ENCODE data around the gene DYNLT4. TPM values are rescaled to one million over a fixed set of nuclear protein-coding genes. Genes with fewer than 3 reads are reported as not detected.

DYNLT4 gene
- total RNA-seq: 0.22 and 0.65 TPM in 2 replicates

DNA sequence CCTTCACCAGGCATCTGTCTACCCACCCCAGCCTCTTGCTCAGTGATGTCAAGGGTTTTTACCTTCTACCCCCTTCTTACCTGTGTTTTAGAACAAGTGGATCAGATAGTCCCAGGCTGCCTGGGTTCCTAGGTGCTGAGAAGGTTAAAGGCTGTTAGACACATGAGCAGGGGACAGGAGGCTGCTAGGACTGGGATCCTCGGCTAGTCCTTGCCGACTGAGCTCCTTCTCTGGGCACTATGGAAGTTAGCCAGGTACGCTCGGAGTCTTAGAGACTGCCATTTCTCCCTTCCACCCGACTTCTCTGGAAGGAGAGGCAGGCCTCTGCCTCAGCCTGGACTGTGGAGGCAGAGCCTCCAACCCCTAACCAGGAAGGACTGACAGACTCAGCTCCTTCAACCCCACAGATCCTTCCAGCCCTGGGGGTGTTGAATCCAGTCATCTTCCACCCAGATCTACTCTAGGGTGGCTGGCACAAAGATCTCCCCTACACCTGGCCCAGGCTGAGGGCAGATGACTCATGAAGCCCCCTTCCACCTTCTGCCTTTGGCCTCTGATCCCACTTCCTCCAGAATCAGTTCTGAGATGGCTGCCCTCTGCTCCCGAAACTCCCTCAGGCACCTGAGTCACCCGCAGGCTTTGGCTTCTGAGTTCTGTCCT is at the start of gene DYNLT4:
Gene DYNLT4, minus strand, starts transcription at position 648 of the 660 bp plus-strand sequence. CDS start 683 bp downstream, outside the sequence.

DNA sequence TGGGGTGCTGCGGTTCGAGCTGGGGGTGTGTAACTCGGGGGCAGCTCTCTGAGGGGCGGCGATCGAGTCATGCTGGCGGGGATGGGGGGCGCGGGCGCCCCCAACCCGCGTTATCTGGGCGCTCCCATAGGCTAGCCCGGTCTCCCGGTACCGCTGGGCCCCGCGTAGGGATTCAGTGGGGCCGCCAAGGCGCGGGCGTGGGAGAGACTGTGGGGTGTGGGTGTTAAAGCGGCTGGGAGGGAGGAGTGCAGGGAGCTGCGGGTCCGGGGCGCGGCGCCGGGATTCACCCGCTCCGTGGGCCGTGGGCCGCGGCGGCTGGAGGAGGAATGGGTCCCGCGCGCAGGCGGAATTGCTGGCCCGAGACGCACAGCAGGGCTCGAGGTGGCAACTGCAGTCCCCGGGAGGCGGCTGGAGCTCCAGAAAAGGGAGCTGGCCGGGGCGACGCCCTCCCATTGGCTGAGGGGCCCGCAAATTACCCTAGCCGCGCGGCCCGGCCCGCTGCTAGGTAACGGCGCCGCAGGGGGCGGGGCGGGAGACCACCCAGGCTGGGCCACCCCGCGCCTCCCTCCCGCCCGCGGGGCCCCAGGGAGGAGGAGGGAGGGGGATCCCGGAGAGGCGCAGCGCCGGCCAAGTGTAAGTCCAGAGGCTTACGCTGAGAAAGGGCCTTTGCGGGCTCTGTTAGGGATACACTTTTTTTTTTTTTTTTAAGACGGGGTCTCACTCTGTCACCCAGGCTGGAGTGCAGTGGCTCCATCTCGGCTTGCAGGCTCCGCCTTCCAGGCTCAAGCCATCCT is 35.9 kb upstream of the DYNLT4 start, which contains the start of gene PTCH2:
Gene PTCH2, minus strand, starts transcription at position 392 of the 794 bp plus-strand sequence. Its CDS starts 321 bp downstream, at position 71.

GRCh38 chr1:44808063-44808937 is 1.1 kb upstream of the DYNLT4 start, which contains the start of gene BTBD19:
BTBD19 (plus strand) TSS chr1:44808523; CDS start chr1:44808821, 298 bp downstream.

DNA sequence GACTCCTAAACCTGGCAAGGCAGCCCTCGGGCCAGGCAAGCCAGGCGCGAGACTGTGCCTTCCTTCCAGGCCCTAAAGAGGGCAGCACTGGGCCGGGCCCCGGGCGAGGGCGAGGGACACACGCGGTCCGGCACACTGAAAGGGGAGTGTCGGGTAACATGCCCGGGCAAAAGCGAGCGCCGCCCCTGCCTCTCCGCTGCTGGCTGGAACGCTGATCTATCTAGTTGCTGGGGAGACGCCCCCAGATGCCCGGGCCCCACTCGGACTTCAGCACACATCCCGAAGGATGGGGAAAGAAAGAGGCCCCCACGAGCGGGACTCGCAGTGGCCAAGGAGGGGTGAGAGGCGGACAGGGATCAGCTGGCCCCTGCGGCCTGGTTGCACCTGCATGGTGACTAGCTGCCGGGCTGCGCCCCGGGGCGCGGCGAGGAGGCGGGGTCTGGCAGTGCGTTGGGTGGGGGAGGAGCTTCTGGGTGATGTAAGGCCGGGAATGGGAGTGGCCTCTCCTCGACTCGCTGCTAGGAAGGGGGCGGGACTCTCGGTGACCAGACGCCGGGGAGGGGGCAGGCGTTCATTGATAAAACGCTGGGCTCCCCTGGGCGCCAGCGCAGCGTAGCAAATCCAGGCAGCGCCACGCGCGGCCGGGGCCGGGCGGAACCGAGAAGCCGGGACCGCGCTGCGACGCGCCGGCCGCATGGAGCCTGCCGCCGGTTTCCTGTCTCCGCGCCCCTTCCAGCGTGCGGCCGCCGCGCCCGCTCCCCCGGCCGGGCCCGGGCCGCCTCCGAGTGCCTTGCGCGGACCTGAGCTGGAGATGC is 7.2 kb downstream of the DYNLT4 start, which contains the start of gene PLK3:
Gene PLK3, plus strand, starts transcription at position 608 of the 815 bp plus-strand sequence. Its CDS starts 87 bp downstream, at position 695.

GRCh38 chr1:44788120-44788860 is 18.9 kb downstream of the DYNLT4 start, which contains the start of gene BEST4:
BEST4 (minus strand) TSS chr1:44788170; CDS start chr1:44787705, 465 bp downstream.

DNA sequence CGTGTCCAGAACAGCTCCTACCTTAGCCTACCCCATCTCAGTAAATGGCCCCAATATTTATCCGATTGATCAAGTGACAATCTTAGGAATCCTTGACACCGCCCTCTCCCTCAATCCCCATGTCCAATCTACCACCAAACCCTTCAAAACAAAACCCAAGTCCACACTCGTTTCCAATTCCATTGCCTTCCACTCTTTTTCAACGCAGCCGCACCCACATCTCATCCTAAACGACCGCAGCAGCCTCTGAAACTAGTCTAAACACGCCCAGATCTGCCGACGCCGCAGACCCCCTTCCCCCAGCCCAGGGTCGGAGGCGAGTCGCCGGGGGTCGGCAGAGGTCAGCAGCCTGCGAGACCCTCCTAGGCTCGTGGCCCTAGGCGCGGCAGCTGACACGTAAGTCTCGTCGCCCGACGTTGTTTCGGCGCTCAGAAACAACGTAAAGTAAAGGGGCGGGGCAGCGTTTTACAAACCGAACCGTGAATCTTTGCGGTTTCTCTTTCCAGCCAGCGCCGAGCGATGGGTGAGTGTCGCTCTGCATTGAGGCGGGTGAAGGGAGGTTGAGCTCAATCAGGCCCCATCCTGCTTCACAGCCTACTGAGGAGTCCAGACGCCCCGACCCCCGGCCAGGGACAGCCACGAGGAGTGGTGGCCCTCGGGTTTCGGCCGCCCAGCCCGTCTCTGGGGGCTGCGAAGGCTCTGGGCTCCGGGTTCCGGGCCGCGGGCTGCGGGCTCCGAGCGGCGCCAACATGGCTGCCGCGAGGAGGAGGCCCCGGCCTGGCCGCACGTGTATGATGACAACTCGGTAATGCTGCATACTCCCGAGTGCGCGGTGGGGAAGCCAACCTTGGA is 31.8 kb downstream of the DYNLT4 start, which contains the start of gene RPS8:
Gene RPS8, plus strand, starts transcription at position 463 of the 852 bp plus-strand sequence. Its CDS starts 57 bp downstream, at position 520.

Small RNA genes lying within 50 kb of the gene (small RNA-seq; reads per million reads assigned to genes)
- gene AL136380.1 (not detected), gene SNORD38A (415 reads per million, percentile 99 among the genes with 10 or more reads in this experiment), gene SNORD38B (not detected), gene SNORD46 (6.5 reads per million, percentile 92 among the genes with 10 or more reads in this experiment), gene SNORD55 (not detected)

Other genes starting within 250 kb of the DYNLT4 start
- gene TMEM53, start 132.9 kb downstream of the DYNLT4 start, total RNA-seq: 5.2 and 6.9 TPM in 2 replicates
- gene ARMH1, start 132.6 kb downstream of the DYNLT4 start, total RNA-seq: 0.91 and 5.0 TPM in 2 replicates
- not detected in 2 replicates for gene RNU5D-1, start 76.2 kb downstream of the DYNLT4 start, total RNA-seq
- gene KIF2C, start 67.5 kb downstream of the DYNLT4 start, total RNA-seq: 13.6 and 17.6 TPM in 2 replicates
- gene RPS8, start 31.8 kb downstream of the DYNLT4 start, total RNA-seq: 1,423 and 1,610 TPM in 2 replicates
- gene BEST4, start 19.2 kb downstream of the DYNLT4 start, total RNA-seq: 0.11 and 0.13 TPM in 2 replicates
- 11.2 and 18.8 TPM in 2 replicates for gene PLK3, start 7.0 kb downstream of the DYNLT4 start, total RNA-seq
- 9.8 and 10.8 TPM in 2 replicates for gene BTBD19, start 1.2 kb upstream of the DYNLT4 start, total RNA-seq
- 0.11 and 0.13 TPM in 2 replicates for gene PTCH2, start 35.9 kb upstream of the DYNLT4 start, total RNA-seq
- gene EIF2B3, start 179.2 kb upstream of the DYNLT4 start, total RNA-seq: 31.1 and 33.9 TPM in 2 replicates
- 20.9 and 23.5 TPM in 2 replicates for gene HECTD3, start 204.0 kb upstream of the DYNLT4 start, total RNA-seq
- 114 and 124 TPM in 2 replicates for gene UROD, start 204.9 kb upstream of the DYNLT4 start, total RNA-seq